MM.1S (cell line): Measurements from ENCODE around the gene ADCK2.

ENCODE experiments used
- DNase-seq: peaks from one replicate; pipeline ENCODE4 v3.0.0-alpha.2; 2015
- H2AFZ ChIP-seq: fragments of 300-600 bp; sonication (generic); 2 replicates; pipeline ENCODE4 v1.6.0; 2016; ENCODE audit warnings: antibody characterized with exemption, low read length
- H3F3A ChIP-seq: fragments of 300-600 bp; sonication (generic); 2 replicates; pipeline ENCODE4 v1.6.1; 2016; ENCODE audit warnings: mild to moderate bottlenecking, antibody characterized with exemption, low read length, moderate library complexity, mixed read lengths; ENCODE audit not compliant: insufficient read depth
- H3K27ac ChIP-seq: fragments of 300-600 bp; sonication (generic); 2 replicates; pipeline ENCODE4 v1.5.1; 2016; ENCODE audit warnings: mild to moderate bottlenecking, low read length
- H3K27me3 ChIP-seq: fragments of 300-600 bp; sonication (generic); replicated peaks from 2 replicates; pipeline ENCODE4 v1.6.0; 2016; ENCODE audit warnings: low read length; ENCODE audit not compliant: insufficient read depth
- H3K36me3 ChIP-seq: fragments of 300-600 bp; sonication (generic); replicated peaks from 2 replicates; pipeline ENCODE4 v1.6.1; 2016; ENCODE audit warnings: mild to moderate bottlenecking, low read length, mixed read lengths; ENCODE audit not compliant: insufficient read depth
- H3K4me1 ChIP-seq: fragments of 300-600 bp; sonication (generic); 2 replicates; pipeline ENCODE4 v1.6.1; 2016; ENCODE audit warnings: low read length, mixed read lengths
- H3K4me2 ChIP-seq: fragments of 300-600 bp; sonication (generic); 2 replicates; pipeline ENCODE4 v1.6.0; 2016; ENCODE audit warnings: low read depth, low read length
- H3K4me3 ChIP-seq: fragments of 300-600 bp; sonication (generic); 2 replicates; pipeline ENCODE4 v1.5.1; 2016; ENCODE audit warnings: low read length, mixed read lengths
- H3K79me2 ChIP-seq: fragments of 300-600 bp; sonication (generic); 2 replicates; pipeline ENCODE4 v1.6.1; 2016; ENCODE audit warnings: mixed run types, low read length, mixed read lengths
- H3K9ac ChIP-seq: fragments of 300-600 bp; sonication (generic); 2 replicates; pipeline ENCODE4 v1.6.1; 2016; ENCODE audit warnings: low read length, mixed read lengths
- H3K9me2 ChIP-seq: fragments of 300-600 bp; sonication (generic); replicated peaks from 2 replicates; pipeline ENCODE4 v1.6.1; 2016; ENCODE audit warnings: mild to moderate bottlenecking, low read length, mixed read lengths; ENCODE audit not compliant: insufficient read depth
- H3K9me3 ChIP-seq: fragments of 300-600 bp; sonication (generic); replicated peaks from 2 replicates; pipeline ENCODE4 v1.6.1; 2016; ENCODE audit warnings: mild to moderate bottlenecking, low read length, mixed read lengths; ENCODE audit not compliant: insufficient read depth
- H4K20me1 ChIP-seq: fragments of 300-600 bp; sonication (generic); 2 replicates; pipeline ENCODE4 v1.6.1; 2016; ENCODE audit warnings: mild to moderate bottlenecking, low read length, moderate library complexity, mixed read lengths; ENCODE audit not compliant: insufficient read depth
- EZH2 ChIP-seq: fragments of 300-600 bp; sonication (generic); optimal IDR thresholded peaks from 2 replicates; pipeline ENCODE3; 2017; ENCODE audit warnings: low read depth, mild to moderate bottlenecking, antibody characterized with exemption, low read length, mixed read lengths
- EZH2phosphoT487 ChIP-seq: fragments of 300-600 bp; sonication (generic); IDR thresholded peaks from 2 replicates; pipeline ENCODE4 v1.6.1; 2018; ENCODE audit warnings: antibody characterized with exemption, low read length
- TF ChIP-seq, protein P1 (sequence below): fragments of 300-600 bp; sonication (generic); IDR thresholded peaks from 2 replicates; pipeline ENCODE4 v1.5.1; 2016; ENCODE audit warnings: antibody characterized with exemption, low read length, mixed read lengths

ADCK2 gene

GRCh38 chr7:140696680-140697446 is 24.1 kb downstream of the ADCK2 start, which contains the start of gene NDUFB2:
NDUFB2 (plus strand) TSS chr7:140696708; CDS start chr7:140696745, 37 bp downstream.
- no peaks in the 10 kb centered on the region; the same call in 1 of the 2 replicates for H4K20me1 ChIP-seq
- peak; percentile 85 for DNase-seq
- peak within 1 kb of the TSS; percentile 88 for H2AFZ ChIP-seq

DNA sequence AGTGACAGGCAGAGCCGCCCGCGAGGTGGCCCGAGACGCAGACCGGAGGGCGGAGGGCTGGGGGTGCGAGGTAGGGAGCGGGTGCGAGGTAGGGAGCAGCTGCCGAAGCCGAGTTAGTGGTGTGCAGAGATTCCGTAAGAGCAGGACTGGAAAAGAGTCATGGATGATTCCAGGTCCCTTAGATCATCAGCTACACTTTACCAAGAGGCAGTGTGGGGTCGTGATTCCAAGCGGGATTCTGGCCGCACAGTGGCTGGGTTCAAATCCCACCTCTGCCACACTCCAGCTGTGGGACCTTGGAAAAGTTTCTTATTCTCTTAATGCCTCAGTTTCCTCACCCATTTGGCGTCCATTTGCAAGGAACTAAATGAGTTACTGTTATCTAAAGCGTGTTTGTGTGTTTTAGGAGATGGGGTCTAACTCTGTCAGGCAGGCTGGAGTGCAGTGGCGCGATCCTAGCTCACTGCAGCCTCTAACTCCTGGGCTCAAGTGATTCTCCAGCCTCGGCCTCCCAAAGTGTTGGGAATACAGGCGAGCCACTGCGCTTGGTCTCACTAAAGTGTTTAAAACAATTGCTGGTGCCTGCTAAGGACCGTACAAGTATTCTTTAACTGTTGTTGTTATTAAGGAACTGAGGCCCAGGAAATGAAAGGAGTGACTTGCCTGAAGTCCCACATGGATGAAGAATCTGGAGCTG is 24.9 kb downstream of the ADCK2 start:
- peak overlapping the region; percentile 81 for H3K4me2 ChIP-seq
- no peak for DNase-seq
- no peaks in the 10 kb centered on the region for H3F3A ChIP-seq
- H3K27me3 ChIP-seq: no peaks in the 10 kb centered on the region
- H3K9me3 ChIP-seq: no peaks in the 10 kb centered on the region
- TF ChIP-seq EZH2 (no peak), EZH2phosphoT487 (no peak)
- TF ChIP-seq, protein P1, sequence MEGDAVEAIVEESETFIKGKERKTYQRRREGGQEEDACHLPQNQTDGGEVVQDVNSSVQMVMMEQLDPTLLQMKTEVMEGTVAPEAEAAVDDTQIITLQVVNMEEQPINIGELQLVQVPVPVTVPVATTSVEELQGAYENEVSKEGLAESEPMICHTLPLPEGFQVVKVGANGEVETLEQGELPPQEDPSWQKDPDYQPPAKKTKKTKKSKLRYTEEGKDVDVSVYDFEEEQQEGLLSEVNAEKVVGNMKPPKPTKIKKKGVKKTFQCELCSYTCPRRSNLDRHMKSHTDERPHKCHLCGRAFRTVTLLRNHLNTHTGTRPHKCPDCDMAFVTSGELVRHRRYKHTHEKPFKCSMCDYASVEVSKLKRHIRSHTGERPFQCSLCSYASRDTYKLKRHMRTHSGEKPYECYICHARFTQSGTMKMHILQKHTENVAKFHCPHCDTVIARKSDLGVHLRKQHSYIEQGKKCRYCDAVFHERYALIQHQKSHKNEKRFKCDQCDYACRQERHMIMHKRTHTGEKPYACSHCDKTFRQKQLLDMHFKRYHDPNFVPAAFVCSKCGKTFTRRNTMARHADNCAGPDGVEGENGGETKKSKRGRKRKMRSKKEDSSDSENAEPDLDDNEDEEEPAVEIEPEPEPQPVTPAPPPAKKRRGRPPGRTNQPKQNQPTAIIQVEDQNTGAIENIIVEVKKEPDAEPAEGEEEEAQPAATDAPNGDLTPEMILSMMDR: 0 out of 2 replicates have a peak, but pooled peaks have one; percentile 1
- H3K27ac ChIP-seq: peak overlapping the region; percentile 65; the same call in 1 of the 2 replicates
- no peaks in the 10 kb centered on the region for H3K36me3 ChIP-seq
- peaks cover 61% of the 10 kb centered on the region for H3K79me2 ChIP-seq
- no peaks in the 10 kb centered on the region for H3K9me2 ChIP-seq
- H3K9ac ChIP-seq: peak overlapping the region; percentile 81
- peaks cover 11% of the 10 kb centered on the region for H3K4me1 ChIP-seq
- peak overlapping the region; percentile 98 for H3K4me3 ChIP-seq
- peak overlapping the region; percentile 88 for H2AFZ ChIP-seq
- H4K20me1 ChIP-seq: no peaks in the 10 kb centered on the region; the same call in 1 of the 2 replicates

More at GRCh38 chr7:140696680-140697446, 24.1 kb downstream of the ADCK2 start, which contains the start of gene NDUFB2:
- H3K36me3 ChIP-seq: no peaks in the 10 kb centered on the region
- no peaks in the 10 kb centered on the region for H3K27me3 ChIP-seq
- peak within 1 kb of the TSS; percentile 81 for H3K4me2 ChIP-seq
- peak within 1 kb of the TSS; percentile 81 for H3K9ac ChIP-seq
- no peaks in the 10 kb centered on the region for H3F3A ChIP-seq
- peak within 1 kb of the TSS; percentile 65 for H3K27ac ChIP-seq
- H3K9me2 ChIP-seq: no peaks in the 10 kb centered on the region
- peak within 1 kb of the TSS; percentile 98 for H3K4me3 ChIP-seq
- TF ChIP-seq, protein P1: peak; percentile 16; the same call in 1 of the 2 replicates
- no peak for TF ChIP-seq EZH2
- TF ChIP-seq EZH2phosphoT487: no peak
- H3K79me2 ChIP-seq: peaks cover 53% of the 10 kb centered on the region
- peaks cover 11% of the 10 kb centered on the region for H3K4me1 ChIP-seq
- no peaks in the 10 kb centered on the region for H3K9me3 ChIP-seq

DNA sequence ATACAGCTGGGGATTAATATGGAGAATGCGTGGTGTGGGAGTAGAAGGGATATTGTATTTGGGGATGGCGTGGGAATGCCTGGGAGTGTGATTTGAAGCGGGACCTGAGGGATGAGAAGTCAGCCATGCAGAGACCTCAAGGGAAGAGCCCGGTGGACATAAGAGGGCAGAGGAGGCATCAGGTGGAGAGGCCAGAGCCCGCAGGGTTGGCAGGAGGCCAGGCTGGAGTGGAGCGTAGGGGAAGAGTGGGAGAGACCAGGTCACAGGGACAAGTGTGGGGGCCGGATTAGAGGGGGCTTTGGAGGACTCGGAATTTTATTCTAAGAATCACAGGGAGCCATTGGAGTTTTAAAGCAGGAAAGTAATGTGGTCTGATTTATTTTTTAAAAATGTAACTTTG is 25.7 kb downstream of the ADCK2 start:
- H4K20me1 ChIP-seq: no peaks in the 10 kb centered on the region; the same call in 1 of the 2 replicates
- H3K9me3 ChIP-seq: no peaks in the 10 kb centered on the region
- H3K27me3 ChIP-seq: no peaks in the 10 kb centered on the region
- TF ChIP-seq EZH2 (no peak), EZH2phosphoT487 (no peak)
- TF ChIP-seq, protein P1: no peak
- DNase-seq: no peak
- peaks cover 69% of the 10 kb centered on the region for H3K79me2 ChIP-seq
- no peak overlapping the region for H3K4me3 ChIP-seq
- H3K36me3 ChIP-seq: no peaks in the 10 kb centered on the region
- H3K27ac ChIP-seq: no peak overlapping the region
- no peak overlapping the region for H3K9ac ChIP-seq
- H3K4me2 ChIP-seq: no peak overlapping the region
- H3F3A ChIP-seq: no peaks in the 10 kb centered on the region
- no peak overlapping the region for H2AFZ ChIP-seq
- H3K9me2 ChIP-seq: no peaks in the 10 kb centered on the region
- peaks cover 11% of the 10 kb centered on the region for H3K4me1 ChIP-seq
